Stomach (tissue), 9 donors: ENCODE measurements around the gene C4orf17. TPM values are rescaled to one million over a fixed set of nuclear protein-coding genes. Genes with fewer than 3 reads are reported as not detected.
"Not testable (repeated sequence)": the region's sequence is repeated elsewhere in the genome, so short reads cannot be mapped to it uniquely, and the experiment has no call there.

Source experiments
- DNase-seq, 2 donors: peaks; one replicate each; pipeline versions ENCODE4 v3.0.0 to v3.0.0-alpha.2; 2013 to 2019
- H3K27ac ChIP-seq, 5 donors: fragments of 200-600 bp in 4 of 5; sonication (generic) in 4 of 5; one replicate each; pipeline ENCODE4 v1.5.1; 2013 to 2019; ENCODE audit warnings: mild to moderate bottlenecking in 1 of 5, moderate library complexity in 1 of 5
- H3K27me3 ChIP-seq, 3 donors: fragments of 200-600 bp; sonication (generic); one replicate each; pipeline ENCODE4 v1.5.1; 2017 to 2019; ENCODE audit warnings: mixed run types in 1 of 3
- H3K36me3 ChIP-seq, 4 donors: fragments of 200-600 bp; sonication (generic); 1 replicate in 3 of 4; 2 replicates in 1 of 4; pipeline ENCODE4 v1.5.1; 2016 to 2019
- H3K4me1 ChIP-seq, 4 donors: fragments of 200-600 bp; sonication (generic); one replicate each; pipeline ENCODE4 v1.5.1; 2016 to 2019
- H3K4me3 ChIP-seq, 4 donors: fragments of 200-600 bp; sonication (generic) in 3 of 4; one replicate each; pipeline ENCODE4 v1.5.1; 2016 to 2019; ENCODE audit warnings: mild to moderate bottlenecking in 1 of 4
- H3K9me3 ChIP-seq, 4 donors: fragments of 200-600 bp; sonication (generic); one replicate each; pipeline ENCODE4 v1.5.1; 2016 to 2019
- CTCF ChIP-seq, 7 experiments: fragments of 450-650 bp in 4 of 7; fragments of 200-600 bp in 3 of 7; sonication (generic) in 3 of 7; IDR thresholded peaks; one replicate each; pipeline ENCODE4 v1.5.1; 2016 to 2019; ENCODE audit warnings: antibody characterized with exemption in 7 of 7, control low read depth in 2 of 7, mild to moderate bottlenecking in 1 of 7
- EP300 ChIP-seq: sonication (generic); formaldehyde crosslinking; IDR thresholded peaks from one replicate; pipeline ENCODE4 v1.6.1; 2017; ENCODE audit warnings: antibody characterized with exemption
- POLR2A ChIP-seq, 4 donors: fragments of 450-650 bp; IDR thresholded peaks; one replicate each; pipeline ENCODE4 v1.6.1; 2016; ENCODE audit warnings: antibody characterized with exemption in 4 of 4, control low read depth in 2 of 4, mild to moderate bottlenecking in 1 of 4, moderate library complexity in 1 of 4
- POLR2AphosphoS5 ChIP-seq, 3 donors: sonication (generic); formaldehyde crosslinking; IDR thresholded peaks; one replicate each; pipeline ENCODE4 v1.6.1; 2016; ENCODE audit warnings: antibody characterized with exemption in 3 of 3
- WGBS, 5 donors: extraction: QIAGEN DNeasy Blood & Tissue Kit in 3 of 5; methylation state at CpG; one replicate each; pipeline versions ENCODE4 v1.1.5 to v1.1.7; 2013 to 2018; 5-methylcytosine and 5-hydroxymethylcytosine counted together
- intact Hi-C: fragments of 100-400 bp; cut with DNase I; formaldehyde crosslinking; loops from one replicate; pipeline ENCODE4 v1.15.1; 2023; ENCODE audit warnings: low total_unique reads
- polyA plus RNA-seq, 3 donors: library from polyadenylated mRNA; stranded (reverse); fragments of 200-250 nt; gene quantifications; one replicate each; pipeline ENCODE4 v1.2.3, GENCODE V29; 2013
- total RNA-seq, 5 donors: library from RNA; depleted of rRNA; stranded (reverse); fragments of >200 nt; gene quantifications; one replicate each; pipeline versions ENCODE4 v1.1.0 to v1.2.3, GENCODE V29; 2014 to 2016
- donor health status: healthy with polysubstance abuse.
- donor health status: Bipolar disorder and iron deficiency.
- donor health status: healthy.

The C4orf17 gene
- total and polyA plus RNA-seq, 8 donors = not detected

- Histone ChIP-seq H3K9me3 (no peaks in the 10 kb centered on the region), H3K27me3 (no peaks in the 10 kb centered on the region), H3K4me1 (no peaks in the 10 kb centered on the region), H3K27ac (no peak overlapping the region), H3K4me3 (no peak overlapping the region), H3K36me3 (no peaks in the 10 kb centered on the region)
- 63 to 72% (median 64%) methylated on average over 6 of the region's 6 CpGs for WGBS, 5 donors
- TF ChIP-seq POLR2AphosphoS5 (IDR thresholded peaks at IDR 0.05) (no peak), CTCF (IDR thresholded peaks at IDR 0.05) (no peak), EP300 (no peak), POLR2A (IDR thresholded peaks at IDR 0.05) (no peak)
- no peak for DNase-seq
- intact Hi-C loops = no loop called here
Observed at GRCh38 chr4:99518601-99519295, 7.9 kb downstream of the C4orf17 start.

- peak in 1 of 2 donors; percentile 35 for DNase-seq
- no peak overlapping the region for H3K4me3 ChIP-seq
- H3K9me3 ChIP-seq = no peaks in the 10 kb centered on the region
- TF ChIP-seq CTCF (IDR thresholded peaks at IDR 0.05) (no peak), POLR2AphosphoS5 (IDR thresholded peaks at IDR 0.05) (no peak), POLR2A (IDR thresholded peaks at IDR 0.05) (no peak), EP300 (no peak)
- no peaks in the 10 kb centered on the region for H3K27me3 ChIP-seq
- H3K27ac ChIP-seq = no peak overlapping the region
- no peaks in the 10 kb centered on the region for H3K36me3 ChIP-seq
- peaks cover 0 to 13% (median 6%) of the 10 kb centered on the region in 4 donors for H3K4me1 ChIP-seq
- intact Hi-C loops = no loop called here
Observed at GRCh38 chr4:99529228-99529627, 18.4 kb downstream of the C4orf17 start.

GRCh38 chr4:99529956-99530355 lies 19.1 kb downstream of the C4orf17 start:
- Histone ChIP-seq H3K4me3 (no peak overlapping the region), H3K36me3 (no peaks in the 10 kb centered on the region), H3K27me3 (no peaks in the 10 kb centered on the region), H3K27ac (no peak overlapping the region), H3K4me1 (peaks cover 0 to 13% (median 6%) of the 10 kb centered on the region in 4 donors), H3K9me3 (no peaks in the 10 kb centered on the region)
- intact Hi-C loops = no loop called here
- WGBS, 5 donors = 36 to 51% (median 45%) methylated on average over 3 of the region's 3 CpGs
- TF ChIP-seq EP300 (no peak), CTCF (IDR thresholded peaks at IDR 0.05) (no peak), POLR2A (IDR thresholded peaks at IDR 0.05) (no peak), POLR2AphosphoS5 (IDR thresholded peaks at IDR 0.05) (no peak)
- no peak for DNase-seq

- H3K27me3 ChIP-seq, H3K4me1 ChIP-seq, H3K9me3 ChIP-seq, H3K27ac ChIP-seq, H3K36me3 ChIP-seq, DNase-seq, intact Hi-C loops, H3K4me3 ChIP-seq: not testable (repeated sequence)
- WGBS, 5 donors = 65 to 89% (median 84%) methylated on average over 3 of the region's 3 CpGs
Observed at GRCh38 chr4:99534699-99535098, 23.9 kb downstream of the C4orf17 start.

GRCh38 chr4:99536271-99536670 lies 25.4 kb downstream of the C4orf17 start:
- Histone ChIP-seq H3K27me3 (no peaks in the 10 kb centered on the region), H3K4me1 (no peaks in the 10 kb centered on the region), H3K36me3 (no peaks in the 10 kb centered on the region), H3K27ac (no peak overlapping the region), H3K9me3 (no peaks in the 10 kb centered on the region), H3K4me3 (no peak overlapping the region)
- TF ChIP-seq CTCF (IDR thresholded peaks at IDR 0.05) (no peak), POLR2AphosphoS5 (IDR thresholded peaks at IDR 0.05) (no peak), EP300 (no peak), POLR2A (IDR thresholded peaks at IDR 0.05) (no peak)
- DNase-seq = peak in 1 of 2 donors; percentile 16
- WGBS, 5 donors = 29 to 100% (median 51%) methylated on average over 1 to 2 of the region's 2 CpGs
- intact Hi-C loops = no loop called here
